Stimulated activated CD4-positive, alpha-beta T cell treated with anti-CD3 and anti-CD28 coated beads, Interleukin-12 subunit alpha, Interleukin-12 subunit beta, amount 100 ng/mL, for 4 hours (primary cell): ENCODE results near the gene METTL23.
"Not testable (repeated sequence)": the region's sequence is repeated elsewhere in the genome, so short reads cannot be mapped to it uniquely, and the experiment has no call there.

Experiments
- DNase-seq: peaks from one replicate; pipeline ENCODE4 v3.0.0-alpha.2; 2020

The METTL23 gene

GRCh38 chr17:76696763-76697701 is 29.6 kb upstream of the METTL23 start:
- no peak for DNase-seq

- no peak for DNase-seq
Observed at GRCh38 chr17:76697702-76698465, 28.8 kb upstream of the METTL23 start.

DNA sequence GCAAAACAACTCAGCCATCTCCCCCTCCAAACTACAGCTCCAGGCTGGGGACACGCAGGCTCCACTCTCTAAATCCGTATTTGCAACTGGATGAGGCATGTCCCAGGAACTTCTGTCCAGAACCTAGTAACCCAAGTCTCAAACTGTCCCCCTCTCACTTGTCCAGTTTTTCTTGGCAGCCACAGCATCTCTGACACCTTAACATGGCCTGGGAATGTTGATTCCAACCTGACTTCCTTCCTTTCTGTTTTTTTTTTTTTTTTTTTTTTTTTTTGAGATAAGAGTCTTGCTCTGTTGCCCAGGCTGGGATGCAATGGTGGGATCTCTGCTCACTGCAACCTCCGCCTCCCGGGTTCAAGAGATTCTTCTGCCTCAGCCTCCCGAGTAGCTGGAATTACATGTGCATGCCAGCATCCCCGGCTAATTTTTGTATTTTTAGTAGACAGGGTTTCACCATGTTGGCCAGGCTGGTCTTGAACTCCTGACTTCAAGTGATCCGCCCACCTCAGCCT is 28.1 kb upstream of the METTL23 start:
- not testable (repeated sequence) for DNase-seq

- DNase-seq, result no peak
Observed at GRCh38 chr17:76700270-76700616, 26.4 kb upstream of the METTL23 start.

DNA sequence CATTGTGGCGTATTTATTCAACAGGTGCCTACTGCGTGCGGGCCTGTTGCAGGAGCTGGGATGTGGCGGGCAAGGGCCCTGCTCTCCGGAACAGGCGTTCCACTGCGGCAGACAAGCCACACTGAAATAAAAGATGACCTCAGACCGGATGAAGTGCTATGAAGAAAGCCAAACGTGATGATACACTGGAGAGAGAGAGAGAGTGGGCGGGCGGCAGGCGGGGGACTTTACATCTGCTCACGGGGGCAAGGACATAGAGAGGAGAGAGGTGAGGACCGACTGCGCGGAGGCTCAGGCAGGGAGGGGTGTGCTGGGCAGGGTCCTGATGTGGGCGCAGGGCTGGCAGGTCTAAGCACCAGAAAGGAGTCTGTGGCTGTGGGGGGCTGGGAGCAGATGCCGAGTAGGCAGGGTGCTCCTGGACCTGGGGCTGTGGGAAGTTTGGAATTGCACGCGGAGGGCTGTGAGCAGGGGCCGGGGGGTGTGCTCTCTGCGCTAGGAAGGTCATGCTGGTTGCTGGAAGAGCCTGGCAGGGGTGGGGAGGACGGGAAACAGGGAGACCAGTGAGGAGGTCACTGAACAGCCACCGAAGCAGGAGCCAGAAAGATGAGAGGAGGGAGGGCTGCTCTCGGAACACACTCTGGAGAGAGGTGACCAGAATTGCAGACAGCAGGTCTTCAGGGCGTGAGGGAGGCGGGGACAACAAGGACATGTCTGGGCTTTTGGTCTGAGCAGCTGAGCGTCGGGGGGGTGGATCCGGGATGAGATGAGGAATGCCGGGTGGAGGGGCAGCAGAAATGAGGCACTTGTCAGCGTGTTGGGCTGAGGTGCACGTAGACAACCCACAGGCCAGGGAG is 25.8 kb upstream of the METTL23 start:
- DNase-seq, result no peak

DNA sequence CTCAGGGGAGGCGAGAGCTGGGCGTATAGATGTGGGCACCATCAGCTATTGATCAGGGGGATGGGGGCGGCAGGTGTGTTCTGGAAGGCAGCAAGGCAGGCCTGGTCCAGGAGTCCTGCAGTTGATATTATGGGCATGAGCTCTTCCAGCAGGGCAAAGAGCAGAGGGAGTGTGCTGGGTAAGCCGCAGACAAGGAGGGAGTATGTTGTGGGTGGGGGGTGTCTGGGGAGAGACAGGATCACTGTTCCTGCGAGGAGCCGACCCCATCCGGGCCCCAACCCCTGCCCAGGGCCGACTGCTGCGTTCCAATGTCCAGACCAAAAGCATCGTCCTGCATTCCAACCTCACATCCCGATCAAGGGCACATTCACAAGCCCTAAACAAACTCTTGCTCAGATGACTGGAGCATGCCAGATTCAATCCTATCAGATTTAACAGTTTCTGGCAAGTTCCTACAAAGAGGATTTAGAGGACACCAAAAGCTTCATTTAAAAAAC is 25.1 kb upstream of the METTL23 start:
- no peak for DNase-seq

DNA sequence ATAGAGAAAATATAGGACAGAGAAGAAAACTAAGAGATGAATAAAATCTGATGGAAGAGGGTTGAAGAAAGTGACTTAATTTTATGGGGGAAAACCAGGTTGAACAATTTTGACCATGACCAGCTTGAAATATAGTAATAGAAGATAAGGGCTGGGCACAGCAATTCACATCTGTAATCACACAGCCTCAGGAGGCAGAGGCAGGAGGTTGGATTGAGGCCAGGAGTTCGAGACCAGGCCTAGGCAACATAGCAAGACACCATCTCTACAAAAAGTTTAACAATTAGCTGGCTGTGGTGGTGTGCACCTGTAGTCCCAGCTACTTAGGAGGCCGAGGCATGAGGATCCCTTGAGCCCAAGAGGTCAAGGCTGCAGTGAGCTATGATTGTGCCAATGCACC is 24.6 kb upstream of the METTL23 start:
- no peak for DNase-seq

GRCh38 chr17:76702941-76703637 is 23.6 kb upstream of the METTL23 start:
- DNase-seq, result no peak

DNA sequence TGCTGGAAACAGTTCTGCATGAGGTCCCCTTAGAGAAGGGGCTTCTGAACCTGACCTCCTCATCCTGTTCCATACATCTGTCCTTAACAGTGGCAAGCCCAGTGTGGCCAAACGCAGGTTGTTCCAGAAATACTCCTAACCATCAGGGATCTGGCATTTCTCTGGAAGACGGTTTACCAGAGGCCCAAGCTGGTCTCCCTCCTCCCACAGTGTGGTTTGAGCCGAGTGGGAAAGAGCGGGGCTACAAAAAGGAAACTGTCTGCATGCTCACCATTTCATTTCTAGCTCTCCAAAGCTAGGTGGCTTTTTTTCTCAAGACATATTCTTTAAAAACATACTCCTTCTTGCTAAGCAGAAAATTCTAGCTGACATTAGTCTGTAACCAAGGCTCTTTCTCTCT is 21.8 kb upstream of the METTL23 start:
- DNase-seq, result no peak

DNA sequence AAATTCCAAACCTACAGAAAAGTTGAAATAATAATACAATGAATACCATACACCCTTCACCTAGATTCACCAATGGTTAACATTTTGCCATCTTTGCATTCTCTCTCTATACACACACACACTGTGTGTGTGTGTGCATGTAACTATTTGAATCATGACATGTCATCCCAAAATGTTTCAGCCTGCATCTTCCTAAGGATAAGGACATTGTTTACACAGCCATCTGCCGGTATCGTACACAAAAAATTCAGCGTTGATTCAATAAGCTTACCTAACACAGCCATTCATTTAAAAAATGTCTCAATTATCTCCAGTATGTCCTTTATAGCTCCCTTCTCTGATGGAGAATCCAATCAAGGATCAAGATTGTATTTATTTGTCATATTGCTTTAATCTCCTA is 19.8 kb upstream of the METTL23 start:
- DNase-seq, result no peak

GRCh38 chr17:76707985-76708807 is 18.4 kb upstream of the METTL23 start:
- no peak for DNase-seq

GRCh38 chr17:76709077-76709950 is 17.3 kb upstream of the METTL23 start:
- no peak for DNase-seq

DNA sequence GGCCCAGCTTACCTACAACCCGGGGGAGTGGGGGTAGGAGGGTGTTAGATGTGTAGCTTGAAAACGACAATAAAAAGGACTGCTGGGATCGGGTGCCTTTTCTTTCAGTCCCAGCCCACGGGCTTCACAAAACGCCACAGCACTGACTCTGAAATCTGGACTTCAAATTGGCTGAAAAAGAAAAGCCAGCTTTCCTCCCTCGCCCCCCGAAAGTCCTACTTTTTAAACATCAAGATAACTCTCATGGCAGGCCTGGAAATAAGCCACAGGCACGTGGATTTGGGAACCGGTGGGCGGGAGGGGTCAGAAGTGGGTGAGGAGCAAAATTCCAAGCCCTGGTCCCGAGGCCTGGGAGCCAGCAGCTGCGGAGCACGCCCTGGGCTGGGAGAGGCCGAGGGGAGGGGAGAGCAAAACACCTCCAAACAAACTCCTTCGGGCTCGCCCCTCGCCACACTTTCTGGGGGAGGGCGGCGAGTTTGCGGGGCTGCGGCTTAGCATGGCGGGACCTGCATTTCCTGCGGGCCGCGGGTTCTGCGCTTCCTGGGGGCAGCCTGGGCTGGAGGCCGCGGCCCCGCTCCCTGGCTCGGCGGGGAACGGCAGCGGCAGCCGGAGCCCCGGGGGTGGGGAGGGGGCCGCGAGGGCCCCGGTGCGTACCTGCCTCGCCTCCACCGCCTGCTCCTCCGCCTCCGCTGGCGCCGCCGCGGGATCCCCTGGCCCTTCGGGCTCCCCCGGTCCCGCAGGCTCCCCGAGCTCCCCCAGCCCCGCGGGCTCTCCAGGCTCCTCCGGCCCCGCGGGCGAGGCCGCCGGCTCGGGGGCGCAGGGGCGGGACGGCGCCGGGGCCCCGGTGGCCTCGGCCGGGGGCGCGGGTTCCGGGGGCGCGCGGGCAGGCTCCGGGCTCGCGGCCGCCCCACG is 16.4 kb upstream of the METTL23 start:
- not testable (repeated sequence) for DNase-seq

DNA sequence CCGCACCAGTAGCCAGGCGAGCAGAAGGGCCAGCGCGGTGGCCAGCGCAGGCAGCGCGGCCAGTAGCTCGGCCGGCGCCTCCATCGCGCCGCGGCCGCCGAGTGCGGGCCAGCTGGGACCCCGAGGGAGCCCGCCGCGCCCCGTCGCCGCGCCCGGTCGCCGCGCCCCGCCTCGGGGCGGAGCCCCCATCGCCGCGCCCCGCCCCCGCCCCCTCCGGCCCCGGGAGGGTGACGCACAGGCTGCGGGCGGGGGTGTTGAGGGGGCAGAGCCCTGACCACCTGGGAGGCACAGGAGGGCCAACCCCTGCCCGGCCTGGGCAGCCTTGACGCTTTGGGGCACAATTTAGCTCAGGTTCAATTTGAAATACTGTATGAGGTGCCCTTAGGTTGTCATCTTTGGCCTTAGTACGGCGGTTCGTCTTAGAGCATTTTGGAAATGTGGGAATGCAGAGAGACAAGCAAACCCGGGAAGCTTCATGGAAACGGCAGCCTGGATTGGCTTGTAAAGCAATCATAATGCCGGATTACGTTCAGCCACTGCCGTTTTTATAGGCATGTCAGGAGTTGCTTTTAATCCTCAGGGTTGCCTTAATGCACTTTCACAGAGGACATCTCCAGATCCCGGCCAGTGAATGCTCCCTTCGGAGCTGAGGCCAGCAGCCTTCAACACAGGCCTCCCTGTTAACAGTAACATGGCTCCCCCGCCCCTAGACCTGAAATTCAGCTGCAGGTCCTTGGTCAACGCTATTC is 15.6 kb upstream of the METTL23 start, which contains the start of gene MXRA7:
Gene MXRA7 (minus strand): TSS at position 103 of the 749 bp plus-strand sequence. CDS start 19 bp downstream, at position 84.
- DNase-seq, result peak; percentile 51

- not testable (repeated sequence) for DNase-seq
Observed at GRCh38 chr17:76712321-76712720, 14.3 kb upstream of the METTL23 start.

DNA sequence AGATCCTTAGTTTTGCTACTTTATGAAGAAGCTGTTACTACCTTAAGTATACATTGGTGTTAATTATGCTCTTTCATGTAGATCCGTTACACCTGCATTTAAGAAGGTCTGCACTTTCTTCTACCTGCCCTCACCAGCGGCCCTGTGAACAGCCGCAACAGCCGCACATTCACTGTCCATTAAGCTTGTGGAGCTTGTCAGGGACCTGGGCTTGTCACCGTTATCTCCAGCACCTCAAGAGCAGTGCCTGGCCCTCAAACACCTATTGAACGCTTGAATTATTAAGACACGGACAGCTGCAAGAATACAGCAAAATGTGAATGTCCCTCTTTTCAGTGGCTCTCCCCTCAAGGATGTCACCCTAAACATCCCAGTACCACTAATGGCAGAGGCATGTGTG is 12.9 kb upstream of the METTL23 start:
- no peak for DNase-seq

DNA sequence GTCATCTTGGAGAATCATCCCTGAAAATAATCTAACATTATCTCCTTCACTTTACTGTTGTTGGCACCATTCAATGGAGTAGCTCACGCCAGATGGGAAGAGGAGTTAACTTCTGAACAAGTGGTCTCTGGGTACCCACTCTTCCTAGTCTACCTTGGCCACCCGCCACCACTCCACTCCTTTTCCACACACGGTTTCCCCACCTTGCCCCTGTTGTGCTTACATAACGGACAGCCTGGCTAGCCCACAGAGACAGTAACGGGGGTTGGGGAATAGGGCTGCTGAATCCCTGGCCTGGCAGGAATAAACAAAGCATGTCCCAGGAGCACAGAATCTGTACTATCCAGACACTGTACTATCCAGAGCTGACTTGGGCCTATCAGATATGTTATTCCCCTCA is 12.3 kb upstream of the METTL23 start:
- no peak for DNase-seq
